Measurements from ENCODE around the gene SYT1. TPM values are rescaled to one million over a fixed set of nuclear protein-coding genes. Genes with fewer than 3 reads are reported as not detected.

Gene SYT1
- total and polyA plus RNA-seq, 2 of the 8 experiments (the other 6 are each of a cell fraction or from before 2014, with no cell fraction given): 11.0 to 34.6 TPM

DNA sequence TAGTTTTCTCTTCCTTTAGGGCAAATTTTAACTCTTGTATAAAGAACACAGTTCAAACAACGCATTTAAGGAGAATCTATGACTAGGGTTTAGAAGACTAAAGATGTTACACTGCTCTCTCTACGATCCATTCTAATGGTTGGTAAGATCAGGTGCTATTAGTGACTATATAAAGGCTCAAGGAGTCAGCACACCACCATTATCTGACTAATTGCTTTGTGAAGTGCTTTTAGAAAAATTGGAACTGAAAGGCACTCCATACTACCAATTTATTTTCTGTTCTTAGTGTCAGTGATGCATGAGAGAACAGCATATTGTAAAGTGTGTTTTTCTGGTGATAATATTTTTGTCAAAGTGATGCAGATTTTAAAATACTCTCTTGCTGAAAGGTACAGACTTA is 136.8 kb downstream of the SYT1 start:
- no peak overlapping the region for H2BK12ac ChIP-seq (ENCODE audit: low read depth, low read length)
- H4K8ac ChIP-seq (ENCODE audit: extremely low read depth, insufficient read depth, low read length): no peak overlapping the region
- no peak for TF ChIP-seq SP4 (IDR thresholded peaks at IDR 0.05; ENCODE audit: low read length)
- no peak for TF ChIP-seq MAFK (IDR thresholded peaks at IDR 0.05; ENCODE audit: low read depth, low read length)
- TF ChIP-seq ZNF274 (IDR thresholded peaks at IDR 0.05; ENCODE audit: borderline replicate concordance, extremely low read depth, low read length): no peak
- no peak for TF ChIP-seq CREB1 (IDR thresholded peaks at IDR 0.05)
- TF ChIP-seq ASH2L (IDR thresholded peaks at IDR 0.05; ENCODE audit: low read length): no peak
- H3K4me1 ChIP-seq (replicated peaks in 1 of 4; ENCODE audit: control insufficient read depth in 3 of 4, insufficient read depth in 4 of 4, low read length in 3 of 4): peaks cover 0 to 8% (median 1%) of the 10 kb centered on the region in 4 experiments; a peak in 2 of 7 replicates
- peaks cover 0 to 2% (median 0%) of the 10 kb centered on the region in 4 experiments; a peak in 2 of 8 replicates for H3K36me3 ChIP-seq (ENCODE audit: control insufficient read depth in 2 of 4, insufficient read depth in 4 of 4, low read length in 3 of 4)
- no peak overlapping the region for H3K27ac ChIP-seq (ENCODE audit: low read depth, low read length)
- no peak overlapping the region for H3K4ac ChIP-seq (replicated peaks; ENCODE audit: insufficient read length, low read depth, low read length)
- POLR2A ChIA-PET (ENCODE audit: partially characterized antibody): no interaction called here
- no peak overlapping the region for H2BK15ac ChIP-seq (ENCODE audit: low read length)
- no peaks in the 10 kb centered on the region for H3K27me3 ChIP-seq (replicated peaks in 1 of 4; ENCODE audit: control insufficient read depth in 3 of 4, extremely low read depth in 1 of 4, insufficient read depth in 3 of 4, low read length in 3 of 4)
- no peaks in the 10 kb centered on the region for H4K20me1 ChIP-seq (replicated peaks in 1 of 2; ENCODE audit: control insufficient read depth in 1 of 2, insufficient read depth in 2 of 2, low read length in 2 of 2)
- H4K5ac ChIP-seq (ENCODE audit: insufficient read length, low read depth, low read length): no peak overlapping the region
- H3K18ac ChIP-seq (ENCODE audit: extremely low read depth, low read length): no peak overlapping the region
- H3K9ac ChIP-seq (replicated peaks in 1 of 4; ENCODE audit: extremely low read depth in 1 of 4, low read depth in 3 of 4, low read length in 3 of 4): no peak overlapping the region
- no peak overlapping the region for H2AK5ac ChIP-seq (ENCODE audit: low read depth, low read length)
- H2AFZ ChIP-seq (ENCODE audit: low read length): no peak overlapping the region
- FAIRE-seq: no peak
- H3K4me3 ChIP-seq (ENCODE audit: extremely low read depth in 1 of 4, insufficient read depth in 2 of 4, low read depth in 3 of 4, low read length in 4 of 4): no peak overlapping the region
- H3K4me2 ChIP-seq (ENCODE audit: insufficient read depth in 1 of 2, low read depth in 2 of 2, low read length in 2 of 2): no peak overlapping the region
- DNase-seq (ENCODE audit: low read depth in 1 of 2, low spot score in 2 of 2): no peak
- H4K91ac ChIP-seq (replicated peaks; ENCODE audit: insufficient read length, low read length): no peak overlapping the region
- H2BK20ac ChIP-seq (ENCODE audit: low read length): no peak overlapping the region
- no peak overlapping the region for H3K14ac ChIP-seq (ENCODE audit: insufficient read length)
- H3K9me3 ChIP-seq (ENCODE audit: insufficient read depth in 2 of 2, low read depth in 1 of 2, low read length in 1 of 2): no peaks in the 10 kb centered on the region
- 79% methylated on average over 2 of the region's 2 CpGs; no CpG with 5 or more reads in 1 of the 2 experiments for WGBS, 2 experiments (ENCODE audit: extremely low coverage in 1 of 2, insufficient coverage in 1 of 2, insufficient read length in 1 of 2, insufficient replicate concordance in 2 of 2, low coverage in 1 of 2, low lambda C conversion rate in 2 of 2, missing lambda C conversion rate in 1 of 2)
- CTCF ChIA-PET (ENCODE audit: partially characterized antibody): no interaction called here
- no peak overlapping the region for H2BK5ac ChIP-seq (ENCODE audit: low read depth, low read length)
- no peaks in the 10 kb centered on the region for H3K79me2 ChIP-seq (ENCODE audit: control insufficient read depth in 1 of 2, insufficient read depth in 2 of 2, low read length in 2 of 2)
- no peak overlapping the region for H2BK120ac ChIP-seq (replicated peaks; ENCODE audit: low read depth, low read length)
- H3K23me2 ChIP-seq (ENCODE audit: low read depth, low read length): no peaks in the 10 kb centered on the region; the same call in 1 of the 2 replicates
- H3K79me1 ChIP-seq (ENCODE audit: low read depth, low read length): no peaks in the 10 kb centered on the region
- no peak overlapping the region for H3K23ac ChIP-seq (ENCODE audit: insufficient read length)
- H3K56ac ChIP-seq (replicated peaks; ENCODE audit: insufficient read length, low read depth, low read length): no peak overlapping the region

All from H1 (cell line).